K562 (cell line): Measurements from ENCODE around the gene MAN1A1. TPM values are rescaled to one million over a fixed set of nuclear protein-coding genes. Genes with fewer than 3 reads are reported as not detected.

Experiments used
- CBFA2T2 ChIP-seq: fragments of 450-650 bp; conservative IDR thresholded peaks from 2 replicates; pipeline ENCODE4 v1.6.1; 2017; ENCODE audit warnings: mild to moderate bottlenecking
- MECOM ChIP-seq: fragments of 250-450 bp; sonication (Bioruptor Pico); IDR thresholded peaks from 2 replicates; pipeline ENCODE4 v1.8.0; 2022; ENCODE audit warnings: inconsistent platforms
- PHB2 ChIP-seq: fragments of 450-650 bp; IDR thresholded peaks from 2 replicates; pipeline ENCODE4 v1.6.1; 2017; ENCODE audit warnings: low read depth
- SMARCB1 ChIP-seq: IDR thresholded peaks from 2 replicates; pipeline ENCODE4 v1.6.1; 2011; ENCODE audit warnings: improper control_type of control experiment, low read depth; ENCODE audit not compliant: insufficient read length
- TAL1 ChIP-seq: fragments of 450-650 bp; IDR thresholded peaks from 2 replicates; pipeline ENCODE4 v1.6.1; 2016; ENCODE audit warnings: mild to moderate bottlenecking
- ZNF644 ChIP-seq: fragments of 200-800 bp; sonication (Bioruptor generic); IDR thresholded peaks from 2 replicates; pipeline ENCODE4 v1.6.1; 2016; ENCODE audit warnings: low read depth, missing genetic modification characterization, missing compliant biosample characterization
- polyA plus RNA-seq, 8 experiments: library from polyadenylated mRNA; depleted of rRNA in 4 of 8; stranded (reverse) in 5 of 8; unstranded in 3 of 8; fragments of >200 nt; fragmentation: Nextera tagmentation in 2 of 8; fragmentation: Illumina TruSeq in 1 of 8; extraction: Ambion mirVana in 2 of 8; extraction: Trizol in 1 of 8; gene quantifications; 2 replicates each; pipeline versions ENCODE4 v1.2.1 to v1.2.3, GENCODE V29; 2011 to 2014; ENCODE audit warnings: inconsistent platforms in 1 of 8, missing spikeins in 1 of 8
- total RNA-seq, 7 experiments: library from RNA; depleted of rRNA in 6 of 7; stranded (reverse); fragments of >200 nt in 6 of 7; fragmentation: Illumina TruSeq in 2 of 7; extraction: Trizol in 2 of 7; gene quantifications; 2 replicates each; pipeline versions ENCODE4 v1.2.1 to v1.2.3, GENCODE V29; 2011 to 2021; ENCODE audit warnings: low replicate concordance in 1 of 7
- TF ChIP-seq, protein P1 (sequence below): sonication (generic); formaldehyde crosslinking; IDR thresholded peaks from 2 replicates; pipeline ENCODE4 v1.8.0; 2022; ENCODE audit warnings: mild to moderate bottlenecking, missing genetic modification reagents
- TF ChIP-seq, protein P2 (sequence below): fragments of 250-450 bp; sonication (Bioruptor Pico); IDR thresholded peaks from 2 replicates; pipeline ENCODE4 v1.4.0; 2020; ENCODE audit warnings: mild to moderate bottlenecking, moderate library complexity
- TF ChIP-seq, protein P3 (sequence below), 2 experiments: fragments of 250-450 bp in 1 of 2; fragments of 450-650 bp in 1 of 2; sonication (Bioruptor Pico) in 1 of 2; IDR thresholded peaks; 2 replicates each; pipeline versions ENCODE4 v1.6.1 to v1.8.0; 2016 to 2021; ENCODE audit warnings: mild to moderate bottlenecking in 2 of 2, moderate library complexity in 2 of 2, missing compliant biosample characterization in 1 of 2, missing genetic modification characterization in 1 of 2

MAN1A1 gene
- total and polyA plus RNA-seq, 9 of the 15 experiments (the other 6 are each of a cell fraction or from before 2014, with no cell fraction given), result 24.5 to 78.4 (median 59.7) TPM

DNA sequence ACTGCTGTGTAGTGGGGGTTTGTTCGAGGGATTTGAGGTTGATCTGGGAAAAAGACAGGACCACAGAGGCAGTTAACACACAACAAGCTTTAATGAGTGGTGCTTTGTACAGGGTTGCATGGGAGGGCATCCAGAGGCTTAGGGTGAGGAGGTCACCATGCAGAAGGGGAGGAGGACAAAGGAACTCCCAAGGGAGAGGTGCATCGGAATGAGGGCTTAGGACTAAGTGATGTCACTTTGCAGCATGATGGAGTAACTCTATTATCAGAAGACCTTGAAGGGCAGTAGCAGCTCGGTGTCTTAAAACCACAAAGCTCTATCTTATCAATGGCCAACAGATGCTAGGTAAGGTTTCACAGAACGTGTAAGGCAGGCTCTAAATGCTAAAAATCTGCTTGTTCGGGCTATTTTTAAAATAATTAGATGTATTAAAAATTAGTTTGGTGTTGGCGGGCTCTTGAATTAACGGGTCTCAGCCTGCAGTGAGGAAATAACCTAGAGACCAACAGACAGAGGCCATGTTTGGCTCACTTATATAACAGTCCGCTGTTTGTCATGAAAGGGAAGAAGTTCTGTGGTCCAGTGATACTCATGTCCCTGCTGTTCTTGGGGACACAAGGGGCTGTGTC lies 37.9 kb downstream of the MAN1A1 start (continued):
- peak; percentile 82; the same call in 1 of the 2 replicates for TF ChIP-seq MECOM
- TF ChIP-seq CBFA2T2, result peak; percentile 94
- peak; percentile 85 for TF ChIP-seq PHB2
- peak; percentile 59 for TF ChIP-seq SMARCB1
- TF ChIP-seq, protein P1, sequence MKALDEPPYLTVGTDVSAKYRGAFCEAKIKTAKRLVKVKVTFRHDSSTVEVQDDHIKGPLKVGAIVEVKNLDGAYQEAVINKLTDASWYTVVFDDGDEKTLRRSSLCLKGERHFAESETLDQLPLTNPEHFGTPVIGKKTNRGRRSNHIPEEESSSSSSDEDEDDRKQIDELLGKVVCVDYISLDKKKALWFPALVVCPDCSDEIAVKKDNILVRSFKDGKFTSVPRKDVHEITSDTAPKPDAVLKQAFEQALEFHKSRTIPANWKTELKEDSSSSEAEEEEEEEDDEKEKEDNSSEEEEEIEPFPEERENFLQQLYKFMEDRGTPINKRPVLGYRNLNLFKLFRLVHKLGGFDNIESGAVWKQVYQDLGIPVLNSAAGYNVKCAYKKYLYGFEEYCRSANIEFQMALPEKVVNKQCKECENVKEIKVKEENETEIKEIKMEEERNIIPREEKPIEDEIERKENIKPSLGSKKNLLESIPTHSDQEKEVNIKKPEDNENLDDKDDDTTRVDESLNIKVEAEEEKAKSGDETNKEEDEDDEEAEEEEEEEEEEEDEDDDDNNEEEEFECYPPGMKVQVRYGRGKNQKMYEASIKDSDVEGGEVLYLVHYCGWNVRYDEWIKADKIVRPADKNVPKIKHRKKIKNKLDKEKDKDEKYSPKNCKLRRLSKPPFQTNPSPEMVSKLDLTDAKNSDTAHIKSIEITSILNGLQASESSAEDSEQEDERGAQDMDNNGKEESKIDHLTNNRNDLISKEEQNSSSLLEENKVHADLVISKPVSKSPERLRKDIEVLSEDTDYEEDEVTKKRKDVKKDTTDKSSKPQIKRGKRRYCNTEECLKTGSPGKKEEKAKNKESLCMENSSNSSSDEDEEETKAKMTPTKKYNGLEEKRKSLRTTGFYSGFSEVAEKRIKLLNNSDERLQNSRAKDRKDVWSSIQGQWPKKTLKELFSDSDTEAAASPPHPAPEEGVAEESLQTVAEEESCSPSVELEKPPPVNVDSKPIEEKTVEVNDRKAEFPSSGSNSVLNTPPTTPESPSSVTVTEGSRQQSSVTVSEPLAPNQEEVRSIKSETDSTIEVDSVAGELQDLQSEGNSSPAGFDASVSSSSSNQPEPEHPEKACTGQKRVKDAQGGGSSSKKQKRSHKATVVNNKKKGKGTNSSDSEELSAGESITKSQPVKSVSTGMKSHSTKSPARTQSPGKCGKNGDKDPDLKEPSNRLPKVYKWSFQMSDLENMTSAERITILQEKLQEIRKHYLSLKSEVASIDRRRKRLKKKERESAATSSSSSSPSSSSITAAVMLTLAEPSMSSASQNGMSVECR, result no peak
- TF ChIP-seq ZNF644 (tag), result 0 out of 2 replicates have a peak, but pooled peaks have one; percentile 32
- TF ChIP-seq, protein P2, sequence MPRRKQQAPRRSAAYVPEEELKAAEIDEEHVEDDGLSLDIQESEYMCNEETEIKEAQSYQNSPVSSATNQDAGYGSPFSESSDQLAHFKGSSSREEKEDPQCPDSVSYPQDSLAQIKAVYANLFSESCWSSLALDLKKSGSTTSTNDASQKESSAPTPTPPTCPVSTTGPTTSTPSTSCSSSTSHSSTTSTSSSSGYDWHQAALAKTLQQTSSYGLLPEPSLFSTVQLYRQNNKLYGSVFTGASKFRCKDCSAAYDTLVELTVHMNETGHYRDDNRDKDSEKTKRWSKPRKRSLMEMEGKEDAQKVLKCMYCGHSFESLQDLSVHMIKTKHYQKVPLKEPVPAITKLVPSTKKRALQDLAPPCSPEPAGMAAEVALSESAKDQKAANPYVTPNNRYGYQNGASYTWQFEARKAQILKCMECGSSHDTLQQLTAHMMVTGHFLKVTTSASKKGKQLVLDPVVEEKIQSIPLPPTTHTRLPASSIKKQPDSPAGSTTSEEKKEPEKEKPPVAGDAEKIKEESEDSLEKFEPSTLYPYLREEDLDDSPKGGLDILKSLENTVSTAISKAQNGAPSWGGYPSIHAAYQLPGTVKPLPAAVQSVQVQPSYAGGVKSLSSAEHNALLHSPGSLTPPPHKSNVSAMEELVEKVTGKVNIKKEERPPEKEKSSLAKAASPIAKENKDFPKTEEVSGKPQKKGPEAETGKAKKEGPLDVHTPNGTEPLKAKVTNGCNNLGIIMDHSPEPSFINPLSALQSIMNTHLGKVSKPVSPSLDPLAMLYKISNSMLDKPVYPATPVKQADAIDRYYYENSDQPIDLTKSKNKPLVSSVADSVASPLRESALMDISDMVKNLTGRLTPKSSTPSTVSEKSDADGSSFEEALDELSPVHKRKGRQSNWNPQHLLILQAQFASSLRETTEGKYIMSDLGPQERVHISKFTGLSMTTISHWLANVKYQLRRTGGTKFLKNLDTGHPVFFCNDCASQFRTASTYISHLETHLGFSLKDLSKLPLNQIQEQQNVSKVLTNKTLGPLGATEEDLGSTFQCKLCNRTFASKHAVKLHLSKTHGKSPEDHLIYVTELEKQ (CRISPR knock-in tag), result 0 out of 2 replicates have a peak, but pooled peaks have one; percentile 27
- TF ChIP-seq TAL1, result peak; percentile 95
- TF ChIP-seq, protein P3, sequence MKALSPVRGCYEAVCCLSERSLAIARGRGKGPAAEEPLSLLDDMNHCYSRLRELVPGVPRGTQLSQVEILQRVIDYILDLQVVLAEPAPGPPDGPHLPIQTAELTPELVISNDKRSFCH (CRISPR knock-in tag; IDR thresholded peaks at IDR 0.05), result no peak
- TF ChIP-seq, protein P3 (tag; IDR thresholded peaks at IDR 0.05), result 0 out of 2 replicates have a peak, but pooled peaks have one; percentile 53
